Skin of body (tissue), 2 donors: ENCODE measurements around the gene DMXL1. TPM values are rescaled to one million over a fixed set of nuclear protein-coding genes. Genes with fewer than 3 reads are reported as not detected.

Experiments
- DNase-seq: peaks from one replicate; lab custom pipeline; 2025; lab: John Stamatoyannopoulos, UW
- total RNA-seq: library from RNA; depleted of rRNA; stranded (reverse); fragments of >200 nt; gene quantifications from one replicate; pipeline ENCODE4 v1.2.3, GENCODE V29; 2014

Gene DMXL1, protein sequence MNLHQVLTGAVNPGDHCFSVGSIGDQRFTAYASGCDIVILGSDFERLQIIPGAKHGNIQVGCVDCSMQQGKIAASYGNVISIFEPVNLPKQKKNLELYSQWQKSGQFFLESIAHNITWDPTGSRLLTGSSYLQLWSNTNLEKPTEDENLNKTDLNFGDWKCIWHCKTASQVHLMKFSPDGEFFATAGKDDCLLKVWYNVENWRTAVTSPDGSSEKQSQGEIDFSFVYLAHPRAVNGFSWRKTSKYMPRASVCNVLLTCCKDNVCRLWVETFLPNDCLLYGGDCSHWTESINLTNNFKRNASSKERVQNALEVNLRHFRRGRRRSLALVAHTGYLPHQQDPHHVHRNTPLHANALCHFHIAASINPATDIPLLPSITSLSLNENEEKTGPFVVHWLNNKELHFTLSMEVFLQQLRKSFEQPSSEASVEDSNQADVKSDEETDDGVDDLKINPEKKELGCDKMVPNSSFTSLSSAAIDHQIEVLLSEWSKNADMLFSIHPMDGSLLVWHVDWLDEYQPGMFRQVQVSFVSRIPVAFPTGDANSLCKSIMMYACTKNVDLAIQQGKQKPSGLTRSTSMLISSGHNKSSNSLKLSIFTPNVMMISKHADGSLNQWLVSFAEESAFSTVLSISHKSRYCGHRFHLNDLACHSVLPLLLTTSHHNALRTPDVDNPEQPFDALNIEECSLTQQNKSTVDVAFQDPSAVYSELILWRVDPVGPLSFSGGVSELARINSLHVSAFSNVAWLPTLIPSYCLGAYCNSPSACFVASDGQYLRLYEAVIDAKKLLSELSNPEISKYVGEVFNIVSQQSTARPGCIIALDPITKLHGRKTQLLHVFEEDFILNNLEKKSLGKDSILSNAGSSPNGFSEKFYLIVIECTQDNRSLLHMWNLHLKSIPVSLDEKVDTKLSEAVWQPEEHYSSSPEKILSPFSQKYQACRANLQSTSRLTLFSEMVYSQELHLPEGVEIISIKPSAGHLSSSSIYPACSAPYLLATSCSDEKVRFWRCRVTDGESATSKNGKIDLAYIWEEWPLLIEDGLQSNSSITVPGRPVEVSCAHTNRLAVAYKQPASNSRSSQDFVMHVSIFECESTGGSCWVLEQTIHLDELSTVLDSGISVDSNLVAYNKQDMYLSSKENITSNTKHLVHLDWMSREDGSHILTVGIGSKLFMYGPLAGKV (N-terminal part only)
- total RNA-seq, result 80.6 TPM

DNA sequence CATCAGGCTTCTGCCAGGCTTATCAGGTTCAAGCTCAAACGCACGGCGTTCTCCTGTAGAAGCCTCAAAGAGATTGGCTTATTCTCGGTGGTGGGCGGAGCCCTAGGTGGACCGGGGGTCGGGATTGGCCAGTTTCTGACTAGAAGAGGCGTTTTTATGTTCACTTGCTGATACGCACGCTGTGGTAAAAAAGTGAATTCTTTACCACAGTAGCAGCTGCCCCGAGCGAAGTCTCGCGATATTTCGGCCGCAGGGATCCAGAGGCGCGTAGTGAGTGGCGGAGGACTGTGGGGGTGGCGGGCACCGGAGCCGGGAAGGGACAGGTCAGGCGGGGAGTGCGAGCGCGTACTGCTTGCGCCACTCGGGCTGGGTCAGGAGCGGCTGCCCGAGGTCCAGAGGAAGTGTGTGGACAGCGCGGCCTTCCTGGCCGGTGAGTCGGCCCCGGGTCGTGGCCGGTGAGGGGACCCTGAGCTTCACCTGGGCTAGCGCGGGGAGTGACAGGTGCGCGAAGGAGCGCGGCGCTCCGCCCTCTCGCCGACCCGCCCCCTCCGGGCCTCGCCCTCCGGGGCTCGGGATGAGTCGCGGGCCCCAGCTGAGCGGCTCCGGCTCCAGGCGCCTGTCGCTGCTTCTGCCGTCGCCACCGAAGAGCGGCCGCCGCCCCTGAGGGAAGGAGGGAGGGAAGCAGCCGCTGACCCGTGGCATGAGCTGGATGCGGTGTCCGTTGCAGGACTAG, at the start of gene DMXL1:
Gene DMXL1, plus strand, starts transcription at position 260 of the 733 bp plus-strand sequence. CDS start 483 bp downstream, outside the sequence.
- DNase-seq, result peak; percentile 99

DNA sequence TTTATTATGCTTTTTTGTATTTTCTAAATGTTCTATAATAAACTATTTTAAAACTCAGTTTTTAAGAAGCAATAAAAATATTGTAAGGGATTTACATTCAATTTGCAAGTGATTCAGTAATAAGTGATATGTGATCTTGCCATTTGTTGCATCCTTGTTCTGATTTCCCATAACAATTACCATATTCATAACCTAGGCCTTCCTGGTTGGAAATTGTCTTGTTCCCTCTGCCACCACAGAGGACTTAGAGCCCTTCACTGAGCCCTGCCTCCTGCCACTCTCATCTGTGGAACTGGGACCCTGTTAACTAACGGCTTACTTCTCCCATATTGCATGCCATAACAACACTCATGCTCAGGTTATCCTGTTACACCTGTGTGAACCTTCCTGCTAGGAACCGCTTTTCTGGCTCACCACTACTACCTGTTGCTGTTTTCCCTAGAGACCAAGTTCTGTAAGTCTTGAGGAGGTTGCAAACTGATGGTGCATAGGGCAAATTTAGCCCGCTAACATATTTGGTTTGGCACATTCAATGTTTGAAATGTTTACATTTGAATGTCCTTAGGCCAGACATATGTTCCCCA, 49.6 kb upstream of the DMXL1 start:
- no peak for DNase-seq

DNA sequence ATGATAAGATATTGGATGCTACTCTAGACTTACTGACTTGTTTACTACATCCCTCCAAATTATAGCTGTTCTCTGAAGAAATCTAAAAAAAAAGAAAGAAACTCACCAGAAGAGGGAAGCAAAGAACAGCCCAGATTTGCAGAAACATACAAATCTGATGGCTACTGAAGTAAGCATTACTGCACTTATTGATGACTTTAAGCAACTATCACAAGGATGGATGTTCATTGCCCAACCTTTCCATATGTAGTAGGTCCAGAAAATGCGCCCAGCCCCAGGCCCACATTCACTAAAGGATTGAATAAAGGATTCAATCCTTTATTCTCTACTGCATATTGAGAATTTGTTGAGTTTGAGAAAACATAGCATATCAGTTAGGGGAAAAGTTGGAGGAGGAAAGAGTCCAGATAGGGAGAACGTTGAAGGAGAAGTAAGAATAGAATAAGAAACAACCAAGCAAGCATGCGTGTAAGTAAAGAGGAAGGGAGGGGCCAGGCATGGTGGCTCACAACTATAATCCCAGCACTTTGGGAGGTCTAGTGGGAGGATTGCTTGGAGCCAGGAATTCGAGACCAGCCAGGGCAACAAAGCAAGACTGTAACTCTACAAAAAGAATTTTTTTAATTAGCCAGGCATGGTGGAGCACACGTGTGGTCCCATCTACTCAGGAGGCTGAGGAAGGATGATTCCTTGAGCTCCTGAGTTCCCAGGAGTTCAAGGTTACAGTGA, 48.7 kb upstream of the DMXL1 start:
- peak; percentile 2 for DNase-seq

DNA sequence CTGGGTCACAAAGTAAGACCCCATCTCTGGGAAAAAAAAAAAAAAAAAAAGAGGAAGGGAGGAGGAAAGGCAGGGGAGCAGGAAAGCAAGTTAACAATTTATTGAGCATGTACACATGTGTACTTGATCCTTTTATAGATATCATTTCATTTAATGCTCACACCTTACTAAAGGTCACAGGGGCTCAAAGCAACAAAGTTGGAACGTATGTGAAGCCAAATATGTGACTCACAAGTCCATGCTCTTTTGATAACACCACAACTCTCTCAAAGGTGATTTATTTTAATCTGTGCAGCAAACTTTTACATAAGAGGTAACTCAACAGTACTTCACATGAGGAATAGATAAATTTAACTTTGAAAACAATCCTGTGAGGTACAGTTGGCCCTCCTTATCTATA, 48.1 kb upstream of the DMXL1 start:
- DNase-seq, result no peak

DNA sequence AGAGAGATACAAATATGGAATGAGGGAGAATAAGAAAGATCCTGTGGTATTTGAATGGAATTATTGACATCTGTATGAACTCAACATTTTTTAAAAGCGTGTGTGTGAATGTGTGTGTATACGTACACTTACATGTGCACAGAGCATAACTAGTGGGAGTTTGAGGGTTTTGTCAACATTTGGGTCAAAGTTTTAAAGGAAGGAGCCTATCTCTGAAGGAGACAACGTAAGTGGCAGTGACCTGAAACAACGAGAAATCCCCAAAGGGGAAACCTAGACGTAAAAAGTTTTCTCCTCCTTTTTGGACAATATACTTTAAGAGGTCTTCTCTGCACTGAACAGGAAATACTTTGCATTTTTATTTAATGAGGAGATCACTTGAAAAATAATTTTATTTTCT, 42.3 kb upstream of the DMXL1 start:
- no peak for DNase-seq

DNA sequence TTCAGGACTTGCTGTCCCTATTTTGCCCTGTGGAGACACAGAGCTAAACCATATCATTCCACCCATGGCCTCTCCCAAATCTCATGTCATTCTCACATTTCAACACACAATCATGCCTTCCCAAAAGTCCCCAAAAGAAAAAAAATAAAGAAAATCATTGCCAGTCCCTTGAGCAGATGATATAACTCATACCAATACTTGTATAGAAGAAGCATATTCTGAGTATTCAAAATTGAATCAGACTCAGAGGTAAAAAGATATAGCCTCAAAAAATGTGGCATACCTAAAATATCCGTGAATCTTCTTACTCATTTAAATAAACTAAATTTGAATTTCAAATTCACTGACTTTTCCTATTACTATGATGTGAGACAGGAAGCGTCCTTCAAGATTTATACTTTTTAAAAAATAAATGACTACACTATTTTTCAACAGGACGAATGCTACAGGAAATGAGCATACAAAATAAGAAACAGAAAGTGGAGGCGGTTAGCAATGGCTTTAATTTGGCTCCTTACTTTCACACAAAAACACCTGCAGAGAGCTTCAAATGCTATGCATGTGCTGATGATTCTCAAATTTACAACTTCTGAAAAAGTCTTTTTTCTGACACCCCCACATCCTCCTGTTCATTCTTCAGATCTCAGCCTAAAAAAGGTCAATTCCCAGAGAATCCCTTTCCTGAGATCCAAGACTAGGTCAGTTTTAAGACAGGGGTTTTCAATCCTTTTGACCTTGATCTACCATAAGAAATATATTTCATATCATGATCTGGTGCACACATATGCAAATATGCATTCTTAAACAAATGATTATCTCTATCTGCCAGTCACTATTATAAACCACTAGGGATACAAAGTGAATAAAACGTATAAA, 39.6 kb upstream of the DMXL1 start:
- DNase-seq, result no peak

DNA sequence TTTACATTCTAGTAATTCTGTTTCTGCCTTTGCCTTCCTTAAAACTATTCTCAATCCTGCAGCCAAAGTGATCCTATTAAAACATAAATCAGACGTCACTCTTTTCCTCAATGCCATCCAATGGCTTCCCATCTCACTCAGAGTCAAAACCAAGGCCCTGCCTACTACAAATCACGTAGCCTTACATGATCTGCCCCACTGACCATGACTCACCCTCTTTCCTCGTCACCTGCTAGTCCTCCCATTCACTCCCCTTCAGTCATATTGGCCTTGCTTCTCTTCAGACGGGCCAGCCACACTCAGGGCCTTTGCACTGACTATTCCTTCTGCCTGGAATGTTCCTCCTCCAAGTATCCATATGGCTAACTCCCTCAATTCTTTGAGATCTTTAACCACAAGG, 39.0 kb upstream of the DMXL1 start:
- DNase-seq, result no peak

DNA sequence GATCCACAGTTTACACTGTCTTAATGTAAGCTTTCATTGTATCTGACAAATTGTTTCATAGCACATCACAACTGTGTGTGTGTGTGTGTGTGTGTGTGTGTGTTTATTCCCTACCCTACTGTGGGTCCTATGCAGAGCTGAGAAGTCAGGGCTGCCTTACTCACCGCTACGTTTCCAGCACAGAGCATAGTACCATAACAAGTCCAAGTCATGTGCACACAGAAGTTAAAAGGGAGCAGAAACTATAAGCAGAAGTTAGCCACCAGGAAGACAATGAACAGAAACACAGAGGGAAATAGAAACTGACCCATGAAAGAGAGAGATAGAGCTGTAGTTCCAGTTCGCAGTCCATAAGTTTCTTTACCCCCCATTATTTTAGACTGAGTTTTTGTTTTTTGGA, 38.2 kb upstream of the DMXL1 start:
- no peak for DNase-seq

DNA sequence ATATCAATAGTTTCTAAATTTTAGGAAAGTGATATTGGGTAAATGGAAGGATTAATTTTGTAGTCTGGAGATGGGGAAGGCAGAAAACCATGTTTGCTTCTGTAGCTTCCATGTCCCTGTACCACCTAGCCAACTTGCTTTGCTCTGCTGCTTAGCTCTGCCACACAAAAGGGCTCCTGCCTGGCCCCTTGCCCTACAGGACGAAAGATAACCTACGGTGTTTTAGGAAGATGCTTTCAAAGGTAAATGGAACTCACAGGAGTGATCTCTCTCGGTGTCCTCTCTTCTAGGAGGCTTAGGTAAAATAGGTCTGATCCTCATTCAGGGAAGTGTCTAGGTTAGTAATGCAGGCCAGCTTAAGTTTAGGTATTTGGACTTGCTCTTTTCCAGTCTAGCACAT, 37.8 kb upstream of the DMXL1 start:
- no peak for DNase-seq

DNA sequence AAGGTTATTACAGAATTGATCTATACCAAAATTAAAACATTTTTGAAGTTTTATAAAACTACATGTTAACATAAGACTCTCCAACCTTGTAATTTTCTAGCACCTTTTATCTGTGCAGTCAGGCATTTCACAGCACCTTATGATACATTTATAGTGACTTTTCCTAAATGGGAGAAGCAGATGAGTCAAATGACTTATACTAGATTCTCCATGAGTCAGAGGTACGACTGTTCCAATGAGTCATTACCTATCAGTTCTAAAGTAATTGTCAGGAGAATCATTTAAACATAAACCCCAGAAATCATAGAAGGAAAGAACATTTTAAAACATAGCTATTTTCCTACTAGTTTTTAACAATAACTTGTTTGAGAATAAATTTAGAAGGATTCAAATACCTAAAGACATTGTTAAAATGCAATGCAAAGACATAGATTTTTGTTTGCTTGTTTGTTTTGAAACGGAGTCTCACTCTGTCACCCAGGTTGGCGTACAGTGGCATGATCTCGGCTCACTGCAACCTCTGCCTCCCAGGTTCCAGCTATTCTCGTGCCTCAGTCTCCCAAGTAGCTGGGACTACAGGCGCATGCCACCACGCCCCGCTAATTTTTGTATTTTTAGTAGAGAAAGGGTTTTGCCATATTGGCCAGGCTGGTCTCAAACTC, 34.7 kb upstream of the DMXL1 start:
- DNase-seq, result no peak

DNA sequence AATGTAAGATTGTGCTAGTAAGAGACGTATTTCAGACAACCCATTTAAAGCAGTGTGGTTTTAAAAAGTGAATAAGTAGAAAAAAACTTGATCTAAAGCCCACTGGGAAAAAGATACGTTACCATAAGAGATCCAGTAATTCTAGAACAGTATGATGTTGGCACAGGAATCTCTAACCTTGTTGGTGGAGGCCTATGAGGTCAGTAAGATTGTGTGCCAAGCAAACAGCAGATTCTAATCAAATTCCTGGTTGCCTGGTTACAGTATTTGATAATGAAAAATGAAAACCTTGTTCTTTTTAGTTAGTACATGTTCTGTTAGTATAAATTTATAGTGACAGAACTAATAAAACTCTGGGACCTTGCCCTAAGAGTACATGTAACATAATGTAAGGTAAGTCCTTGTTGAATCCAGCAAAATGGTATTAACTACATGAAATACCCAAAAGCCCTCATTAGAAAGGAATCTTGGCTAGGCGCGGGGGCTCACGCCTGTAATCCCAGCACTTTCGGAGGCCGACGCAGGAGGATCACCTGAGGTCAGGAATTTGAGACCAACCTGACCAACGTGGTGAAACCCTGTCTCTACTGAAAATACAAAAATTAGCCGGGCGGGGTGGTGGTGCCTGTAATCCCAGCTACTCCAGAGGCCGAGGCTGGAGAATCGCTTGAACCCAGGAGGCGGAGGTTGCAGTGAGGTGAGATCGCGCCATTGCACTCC, 33.2 kb upstream of the DMXL1 start:
- DNase-seq, result peak; percentile 16

DNA sequence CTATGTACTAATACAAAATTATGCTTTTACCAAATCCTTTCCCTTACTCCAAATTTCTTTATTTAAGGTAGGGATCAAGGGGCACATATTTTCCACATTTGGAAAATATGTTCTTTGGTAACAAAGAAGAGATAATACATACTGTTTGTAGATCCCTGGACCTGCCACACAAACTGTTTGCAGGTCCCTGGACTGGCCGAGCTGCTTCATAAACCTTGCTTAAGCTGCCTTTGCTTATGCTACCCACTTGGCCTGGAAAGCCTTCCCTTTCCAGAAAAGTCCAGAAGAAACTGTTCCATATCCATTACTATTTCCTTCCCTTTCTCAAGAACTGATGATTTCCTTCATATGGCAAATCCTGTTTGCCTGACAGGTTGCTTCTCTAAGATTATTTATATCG, 22.6 kb upstream of the DMXL1 start:
- DNase-seq, result no peak

DNA sequence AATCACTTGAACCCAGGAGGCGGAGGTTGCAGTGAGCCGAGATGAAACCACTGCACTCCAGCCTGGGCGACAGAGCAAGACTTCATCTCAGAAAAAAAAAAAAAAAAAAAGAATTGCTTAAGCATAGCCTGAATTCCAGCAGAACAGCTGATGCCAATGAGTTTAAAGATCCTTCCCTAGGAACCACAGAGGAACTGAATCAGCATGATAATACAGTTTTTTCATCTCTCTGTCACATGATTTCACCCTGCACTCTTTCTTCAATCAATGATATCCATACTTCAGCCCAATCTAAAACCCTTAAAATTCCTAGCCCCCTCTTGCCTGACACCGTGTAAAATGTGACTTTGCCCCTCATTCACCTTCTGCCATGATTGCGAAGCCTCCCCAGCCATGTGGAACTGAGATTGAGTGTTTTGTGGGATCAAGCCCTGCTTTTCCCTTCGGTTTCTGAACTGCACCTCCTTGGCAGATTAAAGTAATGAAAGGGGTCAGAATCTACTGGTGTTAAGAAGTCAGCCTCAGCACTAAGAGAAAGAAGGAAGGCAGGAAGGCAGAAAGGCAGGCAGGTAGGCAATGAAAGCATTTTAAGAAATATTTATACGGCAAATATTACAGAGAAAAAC, 20.9 kb upstream of the DMXL1 start:
- no peak for DNase-seq

DNA sequence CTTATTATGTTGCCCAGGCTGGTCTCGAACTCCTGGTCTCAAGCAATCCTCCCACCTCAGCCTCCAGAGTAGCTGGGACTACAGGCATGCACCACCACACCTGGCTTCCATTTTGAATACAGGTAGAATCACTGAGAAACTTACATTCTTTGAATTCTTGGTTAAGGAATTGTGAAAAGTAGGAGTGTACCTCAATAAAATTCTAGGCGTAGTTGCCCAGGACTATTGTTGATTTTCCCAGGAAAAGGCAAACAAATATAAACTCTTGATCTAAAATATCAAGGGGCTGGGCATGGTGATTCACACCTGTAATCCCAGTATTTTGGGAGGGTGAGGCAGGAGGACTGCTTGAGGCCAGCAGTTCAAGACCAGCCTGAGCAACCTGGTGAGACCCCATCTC, 16.8 kb upstream of the DMXL1 start:
- DNase-seq, result no peak

DNA sequence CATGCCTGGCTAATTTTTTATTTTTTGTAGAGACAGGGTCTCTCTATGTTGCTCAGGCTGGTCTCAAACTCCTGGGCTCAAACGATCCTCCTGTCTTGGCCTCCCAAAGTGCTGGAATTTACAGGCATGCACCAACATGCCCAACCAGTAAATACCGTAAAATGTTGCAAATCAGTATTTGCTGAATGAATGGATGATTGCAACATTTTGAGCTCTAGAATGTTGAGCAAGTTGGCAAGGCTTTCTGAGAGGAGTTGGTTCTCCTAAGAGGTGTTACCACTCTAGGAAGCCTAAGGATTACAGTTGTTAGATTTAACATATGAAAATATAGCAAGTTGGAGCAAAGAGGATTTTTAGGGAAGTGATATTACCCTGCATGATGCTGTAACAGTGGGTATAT, 15.6 kb upstream of the DMXL1 start:
- DNase-seq, result no peak

DNA sequence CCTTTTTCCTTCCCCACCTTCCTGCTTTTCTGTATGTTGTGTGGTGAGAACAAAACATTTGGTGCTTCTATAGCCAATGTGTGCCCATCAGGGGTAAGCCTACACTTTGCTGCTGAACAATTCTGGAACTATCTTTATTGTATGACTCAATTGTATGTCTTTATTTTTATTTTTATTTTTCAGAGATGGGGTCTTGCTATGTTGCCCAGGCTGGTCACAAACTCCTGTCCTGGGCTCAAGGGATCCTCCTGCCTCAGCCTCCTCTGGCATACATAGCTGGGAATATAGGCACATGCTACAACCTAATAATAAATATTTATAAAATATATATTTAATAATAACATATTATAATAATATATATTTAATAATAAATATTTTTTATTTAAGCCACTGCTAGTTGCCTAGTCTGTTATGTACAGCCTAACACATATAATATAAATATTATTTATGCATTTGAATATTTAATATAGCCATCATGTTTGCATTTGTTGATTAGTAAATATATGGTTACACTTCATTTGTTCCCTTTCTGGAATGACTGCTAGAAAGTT, 11.8 kb upstream of the DMXL1 start:
- DNase-seq, result no peak

DNA sequence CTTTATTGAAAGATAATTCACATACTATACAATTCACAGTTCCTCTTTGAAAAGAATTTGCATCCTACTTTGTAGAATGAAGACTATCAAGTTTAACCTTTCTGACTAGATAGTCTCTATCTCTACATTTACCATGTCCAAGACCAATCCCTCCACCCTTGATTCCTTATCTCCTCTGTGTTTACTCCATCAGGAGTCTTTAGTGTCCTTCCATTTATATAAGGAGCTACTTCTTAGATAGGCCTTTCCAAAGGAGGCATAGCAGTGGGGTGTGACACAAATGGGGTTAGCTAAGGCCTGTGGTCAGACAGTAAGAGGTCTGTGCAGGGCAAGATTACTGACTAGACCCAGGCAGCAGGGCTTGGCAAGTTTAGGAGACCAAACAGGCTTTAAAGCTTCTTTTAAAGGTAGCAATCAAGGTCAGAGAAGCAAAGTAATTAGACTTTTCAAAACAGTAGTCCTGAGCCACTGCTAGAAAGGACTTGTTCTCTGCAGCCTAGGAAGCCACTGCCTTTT, 11.1 kb upstream of the DMXL1 start:
- DNase-seq, result no peak
